Measurements from ENCODE around the gene BMP4. TPM values are rescaled to one million over a fixed set of nuclear protein-coding genes. Genes with fewer than 3 reads are reported as not detected.

BMP4 gene
- total and polyA plus RNA-seq, 2 donors (not counting 3 experiments of a cell fraction or from before 2014, with no cell fraction given) = 238 to 311 TPM

DNA sequence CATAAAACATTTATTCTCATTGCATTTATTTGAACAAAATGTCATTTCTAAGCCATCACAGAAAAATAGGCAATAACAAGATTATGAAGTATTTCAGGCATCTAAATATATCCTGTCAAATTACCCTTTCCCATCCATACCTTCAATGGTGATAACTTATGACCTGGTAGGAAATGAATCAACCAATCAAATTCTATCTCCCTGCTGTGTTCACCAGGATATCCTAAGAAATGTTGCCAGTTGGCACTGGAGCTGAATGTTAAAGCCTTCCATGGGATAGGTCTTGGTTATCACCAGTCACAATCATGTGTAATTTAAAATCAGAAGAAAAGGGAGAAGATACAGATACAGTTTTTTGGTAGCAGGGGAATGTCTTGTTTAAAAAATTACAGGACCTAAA is 23.7 kb downstream of the BMP4 start:
- DNase-seq (ENCODE audit: low read depth, low spot score) = peak; percentile 69
- Histone ChIP-seq H3K36me3 (ENCODE audit: control insufficient read depth in 2 of 2, extremely low read depth in 1 of 2, insufficient read depth in 2 of 2, low read length in 2 of 2) (no peaks in the 10 kb centered on the region), H2AFZ (ENCODE audit: low read depth, low read length) (no peak overlapping the region), H3K4me2 (ENCODE audit: insufficient read depth, low read length) (peak overlapping the region; percentile 8), H3K27me3 (ENCODE audit: control insufficient read depth in 2 of 2, insufficient read depth in 2 of 2, low read length in 2 of 2) (no peaks in the 10 kb centered on the region), H3K27ac (ENCODE audit: insufficient read depth, low read depth, low read length) (no peak overlapping the region), H3K9me3 (replicated peaks; ENCODE audit: control insufficient read depth, insufficient read depth, low read length) (no peaks in the 10 kb centered on the region), H3K9ac (replicated peaks; ENCODE audit: extremely low read depth, insufficient read depth, low read length) (no peak overlapping the region), H3K9me1 (replicated peaks; ENCODE audit: control insufficient read depth, extremely low read depth, insufficient read depth, low read length) (no peaks in the 10 kb centered on the region), H3K4me3 (replicated peaks in 1 of 3; ENCODE audit: insufficient read depth in 1 of 3, low read depth in 1 of 3, low read length in 3 of 3) (no peak overlapping the region), H4K20me1 (replicated peaks; ENCODE audit: control insufficient read depth, extremely low read depth, insufficient read depth, low read length) (no peaks in the 10 kb centered on the region), H3K79me2 (ENCODE audit: control insufficient read depth, insufficient read depth, low read length) (no peaks in the 10 kb centered on the region), H3K4me1 (ENCODE audit: control insufficient read depth, extremely low read depth, insufficient read depth, low read length) (peaks cover 11% of the 10 kb centered on the region)
- intact Hi-C loops (cut with micrococcal nuclease) = no loop called here
- peak; percentile 49 for FAIRE-seq
- BruUV-seq (replicated peaks) = no TSS peak
- POLR2A ChIA-PET = no interaction called here
- dilution Hi-C loops (cut with MboI; ENCODE audit: extremely low pct_ligation_motif_present, low sequenced_read_pairs) = no loop called here
- CTCF ChIA-PET = interaction anchor here (1.0 kb wide), 2 partner anchors 8 to 396 kb away, joined by 3 read pairs; no protein-coding TSS in a partner anchor
- TF ChIP-seq GATA2 (IDR thresholded peaks at IDR 0.05; ENCODE audit: insufficient read depth, insufficient read length, low read depth, low read length) (peak; percentile 87), MAX (IDR thresholded peaks at IDR 0.05; ENCODE audit: insufficient read depth, insufficient read length) (no peak), FOS (IDR thresholded peaks at IDR 0.05; ENCODE audit: borderline replicate concordance, insufficient read depth, low read length) (peak; percentile 24), JUN (IDR thresholded peaks at IDR 0.05; ENCODE audit: borderline replicate concordance, insufficient read depth, insufficient read length, low read depth) (no peak)

DNA sequence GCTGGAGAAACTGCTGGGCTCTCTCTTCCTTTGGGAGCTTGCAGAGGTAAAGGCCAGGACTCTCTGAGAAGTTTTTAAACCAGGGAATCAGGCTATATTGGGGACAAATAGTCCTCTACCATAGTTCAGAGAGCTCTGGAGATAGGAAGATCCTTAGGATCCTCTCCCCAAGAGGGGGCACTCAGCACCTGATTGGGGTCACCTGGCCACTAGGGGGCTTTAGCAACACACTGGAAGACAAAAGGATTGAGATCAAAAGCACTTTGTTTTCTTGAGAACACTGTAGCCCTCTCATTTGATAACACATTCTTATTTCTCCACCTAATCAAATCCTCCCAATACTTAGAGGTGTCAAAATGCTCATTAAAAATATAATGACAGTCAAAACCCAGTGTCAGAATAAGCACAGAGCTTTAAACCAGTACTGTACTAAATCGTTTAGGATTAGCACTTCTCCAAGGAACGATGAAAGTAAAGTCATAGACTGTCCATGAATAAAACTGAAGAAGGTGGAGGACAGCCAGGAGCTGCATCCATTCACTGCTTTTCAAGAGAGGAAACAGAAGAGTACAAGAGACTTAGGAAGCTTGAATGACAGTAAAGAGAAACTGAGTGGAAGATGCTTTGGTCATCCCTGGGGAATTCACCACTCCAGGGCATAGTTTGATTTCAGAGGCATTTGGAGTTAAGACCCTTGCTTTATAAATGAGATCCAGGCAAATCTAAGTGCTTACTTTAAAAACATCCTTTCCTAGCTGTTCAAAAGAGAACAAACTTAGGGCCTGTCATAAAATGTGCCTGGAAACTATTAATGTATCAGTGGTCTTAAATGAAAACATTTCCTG is 26.5 kb downstream of the BMP4 start:
- DNase-seq (ENCODE audit: low read depth, low spot score) = no peak
- no peak for FAIRE-seq
- Histone ChIP-seq H3K4me3 (replicated peaks in 1 of 3; ENCODE audit: insufficient read depth in 1 of 3, low read depth in 1 of 3, low read length in 3 of 3) (no peak overlapping the region), H4K20me1 (replicated peaks; ENCODE audit: control insufficient read depth, extremely low read depth, insufficient read depth, low read length) (no peaks in the 10 kb centered on the region), H3K79me2 (ENCODE audit: control insufficient read depth, insufficient read depth, low read length) (no peaks in the 10 kb centered on the region), H3K27ac (ENCODE audit: insufficient read depth, low read depth, low read length) (no peak overlapping the region), H3K36me3 (ENCODE audit: control insufficient read depth in 2 of 2, extremely low read depth in 1 of 2, insufficient read depth in 2 of 2, low read length in 2 of 2) (no peaks in the 10 kb centered on the region), H3K9ac (replicated peaks; ENCODE audit: extremely low read depth, insufficient read depth, low read length) (no peak overlapping the region), H3K4me1 (ENCODE audit: control insufficient read depth, extremely low read depth, insufficient read depth, low read length) (peaks cover 24% of the 10 kb centered on the region), H3K4me2 (ENCODE audit: insufficient read depth, low read length) (no peak overlapping the region), H3K27me3 (ENCODE audit: control insufficient read depth in 2 of 2, insufficient read depth in 2 of 2, low read length in 2 of 2) (no peaks in the 10 kb centered on the region), H3K9me3 (replicated peaks; ENCODE audit: control insufficient read depth, insufficient read depth, low read length) (no peaks in the 10 kb centered on the region), H2AFZ (ENCODE audit: low read depth, low read length) (no peak overlapping the region), H3K9me1 (replicated peaks; ENCODE audit: control insufficient read depth, extremely low read depth, insufficient read depth, low read length) (no peaks in the 10 kb centered on the region)
- no peak for TF ChIP-seq POLR2AphosphoS5 (IDR thresholded peaks at IDR 0.05; ENCODE audit: insufficient read depth, low read depth, low read length)
- TF ChIP-seq, protein P1, sequence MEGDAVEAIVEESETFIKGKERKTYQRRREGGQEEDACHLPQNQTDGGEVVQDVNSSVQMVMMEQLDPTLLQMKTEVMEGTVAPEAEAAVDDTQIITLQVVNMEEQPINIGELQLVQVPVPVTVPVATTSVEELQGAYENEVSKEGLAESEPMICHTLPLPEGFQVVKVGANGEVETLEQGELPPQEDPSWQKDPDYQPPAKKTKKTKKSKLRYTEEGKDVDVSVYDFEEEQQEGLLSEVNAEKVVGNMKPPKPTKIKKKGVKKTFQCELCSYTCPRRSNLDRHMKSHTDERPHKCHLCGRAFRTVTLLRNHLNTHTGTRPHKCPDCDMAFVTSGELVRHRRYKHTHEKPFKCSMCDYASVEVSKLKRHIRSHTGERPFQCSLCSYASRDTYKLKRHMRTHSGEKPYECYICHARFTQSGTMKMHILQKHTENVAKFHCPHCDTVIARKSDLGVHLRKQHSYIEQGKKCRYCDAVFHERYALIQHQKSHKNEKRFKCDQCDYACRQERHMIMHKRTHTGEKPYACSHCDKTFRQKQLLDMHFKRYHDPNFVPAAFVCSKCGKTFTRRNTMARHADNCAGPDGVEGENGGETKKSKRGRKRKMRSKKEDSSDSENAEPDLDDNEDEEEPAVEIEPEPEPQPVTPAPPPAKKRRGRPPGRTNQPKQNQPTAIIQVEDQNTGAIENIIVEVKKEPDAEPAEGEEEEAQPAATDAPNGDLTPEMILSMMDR (IDR thresholded peaks at IDR 0.05; ENCODE audit: extremely low read depth in 1 of 2, insufficient read depth in 1 of 2, low read depth in 1 of 2, low read length in 2 of 2) = peak; percentile 17 to 30
- TF ChIP-seq EZH2 (IDR thresholded peaks at IDR 0.05; ENCODE audit: borderline replicate concordance, low read depth, low read length, severe bottlenecking) = no peak
- TF ChIP-seq POLR2A (IDR thresholded peaks at IDR 0.05; ENCODE audit: low read depth, low read length) = no peak
- no peak for TF ChIP-seq JUN (IDR thresholded peaks at IDR 0.05; ENCODE audit: borderline replicate concordance, insufficient read depth, insufficient read length, low read depth)
- TF ChIP-seq FOS (IDR thresholded peaks at IDR 0.05; ENCODE audit: borderline replicate concordance, insufficient read depth, low read length) = no peak
- no peak for TF ChIP-seq GATA2 (IDR thresholded peaks at IDR 0.05; ENCODE audit: insufficient read depth, insufficient read length, low read depth, low read length)
- intact Hi-C loops (cut with micrococcal nuclease) = no loop called here
- ChIA-PET CTCF (interaction anchor here (1.2 to 2.0 kb wide), 6 partner anchors 8 to 399 kb away, joined by 4 to 8 read pairs (median 6); no protein-coding TSS in a partner anchor), POLR2A (no interaction called here)
- dilution Hi-C loops (cut with MboI; ENCODE audit: extremely low pct_ligation_motif_present, low sequenced_read_pairs) = no loop called here
- no TSS peak for BruUV-seq (replicated peaks)
